ENCODE data around the gene UFL1. TPM values are rescaled to one million over a fixed set of nuclear protein-coding genes. Genes with fewer than 3 reads are reported as not detected.
A peak's percentile ranks its signal among the peaks of the same experiment; 100 is the strongest.
"Not testable (repeated sequence)": the region's sequence is repeated elsewhere in the genome, so short reads cannot be mapped to it uniquely, and the experiment has no call there.

UFL1 gene
- total RNA-seq: 22.7 and 23.2 TPM in 2 replicates
- long read RNA-seq, full-length matches to known transcripts: 27 of 284 reads
- long read RNA-seq, partial matches to known transcripts: 247 of 284 reads
- long read RNA-seq, other reads (novel, unspliced or antisense): 10 of 284 reads

GRCh38 chr6:96521644-96522464 is at the start of gene UFL1:
Gene UFL1, plus strand, starts transcription at chr6:96521806. Its CDS starts 68 bp downstream, at chr6:96521874.
- peak within 1 kb of the TSS; percentile 99 for H3K4me3 Mint-ChIP-seq (ENCODE audit: unreplicated experiment)
- peak; percentile 28 for TF ChIP-seq CTCF (IDR thresholded peaks at IDR 0.05)
- H3K36me3 Mint-ChIP-seq (ENCODE audit: unreplicated experiment): peaks cover 9% of the 10 kb centered on the region
- H3K27me3 Mint-ChIP-seq (ENCODE audit: unreplicated experiment): no peaks in the 10 kb centered on the region
- DNase-seq (ENCODE audit: extremely low spot score, unreplicated experiment): peak; percentile 97
- no peaks in the 10 kb centered on the region for H3K9me3 Mint-ChIP-seq (ENCODE audit: unreplicated experiment)
- peak within 1 kb of the TSS; percentile 100 for H3K27ac Mint-ChIP-seq (ENCODE audit: unreplicated experiment)
- H3K4me1 Mint-ChIP-seq (ENCODE audit: unreplicated experiment): peaks cover 23% of the 10 kb centered on the region

- H3K27me3 Mint-ChIP-seq (ENCODE audit: unreplicated experiment); H3K27ac Mint-ChIP-seq (ENCODE audit: unreplicated experiment); DNase-seq (ENCODE audit: extremely low spot score, unreplicated experiment); H3K4me3 Mint-ChIP-seq (ENCODE audit: unreplicated experiment); H3K9me3 Mint-ChIP-seq (ENCODE audit: unreplicated experiment); H3K4me1 Mint-ChIP-seq (ENCODE audit: unreplicated experiment); H3K36me3 Mint-ChIP-seq (ENCODE audit: unreplicated experiment): not testable (repeated sequence)
These were observed 49.3 kb upstream of the UFL1 start for GRCh38 chr6:96472291-96472690.

GRCh38 chr6:96478695-96479094 is 42.9 kb upstream of the UFL1 start:
- H3K27ac Mint-ChIP-seq (ENCODE audit: unreplicated experiment): no peak overlapping the region
- DNase-seq (ENCODE audit: extremely low spot score, unreplicated experiment): no peak
- no peaks in the 10 kb centered on the region for H3K36me3 Mint-ChIP-seq (ENCODE audit: unreplicated experiment)
- TF ChIP-seq CTCF (IDR thresholded peaks at IDR 0.05): no peak
- H3K9me3 Mint-ChIP-seq (ENCODE audit: unreplicated experiment): peaks cover 18% of the 10 kb centered on the region
- H3K27me3 Mint-ChIP-seq (ENCODE audit: unreplicated experiment): no peaks in the 10 kb centered on the region
- no peak overlapping the region for H3K4me3 Mint-ChIP-seq (ENCODE audit: unreplicated experiment)
- no peaks in the 10 kb centered on the region for H3K4me1 Mint-ChIP-seq (ENCODE audit: unreplicated experiment)

GRCh38 chr6:96491926-96492325 is 29.7 kb upstream of the UFL1 start:
- no peak for DNase-seq (ENCODE audit: extremely low spot score, unreplicated experiment)
- Mint-ChIP-seq H3K4me3 (ENCODE audit: unreplicated experiment) (no peak overlapping the region), H3K9me3 (ENCODE audit: unreplicated experiment) (peaks cover 36% of the 10 kb centered on the region), H3K4me1 (ENCODE audit: unreplicated experiment) (no peaks in the 10 kb centered on the region), H3K27ac (ENCODE audit: unreplicated experiment) (no peak overlapping the region), H3K27me3 (ENCODE audit: unreplicated experiment) (no peaks in the 10 kb centered on the region), H3K36me3 (ENCODE audit: unreplicated experiment) (no peaks in the 10 kb centered on the region)
- no peak for TF ChIP-seq CTCF (IDR thresholded peaks at IDR 0.05)

- TF ChIP-seq CTCF (IDR thresholded peaks at IDR 0.05): no peak
- H3K27ac Mint-ChIP-seq (ENCODE audit: unreplicated experiment): no peak overlapping the region
- no peaks in the 10 kb centered on the region for H3K4me1 Mint-ChIP-seq (ENCODE audit: unreplicated experiment)
- no peak overlapping the region for H3K4me3 Mint-ChIP-seq (ENCODE audit: unreplicated experiment)
- no peaks in the 10 kb centered on the region for H3K27me3 Mint-ChIP-seq (ENCODE audit: unreplicated experiment)
- H3K36me3 Mint-ChIP-seq (ENCODE audit: unreplicated experiment): peaks cover 3% of the 10 kb centered on the region
- DNase-seq (ENCODE audit: extremely low spot score, unreplicated experiment): no peak
- H3K9me3 Mint-ChIP-seq (ENCODE audit: unreplicated experiment): peaks cover 25% of the 10 kb centered on the region
These were observed 21.8 kb upstream of the UFL1 start for GRCh38 chr6:96499781-96500180.

Data from osteocyte (in vitro differentiated cells).